H1 (cell line): Measurements from ENCODE around the gene SEMA3C. TPM values are rescaled to one million over a fixed set of nuclear protein-coding genes. Genes with fewer than 3 reads are reported as not detected.

Experiments used
- CTCF ChIA-PET: fragments of 300-600 bp; sonication (Branson Sonifier 250); formaldehyde crosslinking; loops from one replicate; lab custom pipeline; 2021; ENCODE audit not compliant: partially characterized antibody; lab: Charles Lee
- POLR2A ChIA-PET: fragments of 300-600 bp; sonication (Branson Sonifier 250); formaldehyde crosslinking; loops from one replicate; lab custom pipeline; 2021; ENCODE audit warnings: inconsistent platforms; ENCODE audit not compliant: partially characterized antibody; lab: Charles Lee
- DNase-seq, 2 experiments: peaks; one replicate each; pipeline versions ENCODE4 v3.0.0 to v3.0.0-alpha.2; 2010 to 2022; ENCODE audit warnings: low spot score in 2 of 2, low read depth in 1 of 2, mixed read lengths in 1 of 2
- FAIRE-seq: peaks from 2 replicates; lab custom pipeline; 2011; peaks lifted over from hg19 to GRCh38; lab: Jason Lieb, UNC
- H2AFZ ChIP-seq: 2 replicates; pipeline ENCODE4 v1.8.1; 2012; ENCODE audit warnings: low read length, inconsistent platforms
- H2AK5ac ChIP-seq: 2 replicates; pipeline ENCODE4 v1.6.1; 2013; ENCODE audit warnings: low read depth, low read length
- H2BK120ac ChIP-seq: replicated peaks from 2 replicates; pipeline ENCODE3; 2013; ENCODE audit warnings: low read depth, low read length, inconsistent platforms
- H2BK12ac ChIP-seq: 2 replicates; pipeline ENCODE4 v1.6.1; 2013; ENCODE audit warnings: low read depth, low read length
- H2BK15ac ChIP-seq: 2 replicates; pipeline ENCODE4 v1.6.1; 2013; ENCODE audit warnings: low read length
- H2BK20ac ChIP-seq: 2 replicates; pipeline ENCODE4 v1.6.1; 2013; ENCODE audit warnings: low read length
- H2BK5ac ChIP-seq: 2 replicates; pipeline ENCODE4 v1.6.1; 2013; ENCODE audit warnings: low read depth, low read length
- H3K14ac ChIP-seq: 2 replicates; pipeline ENCODE4 v1.6.1; 2013; ENCODE audit warnings: inconsistent platforms; ENCODE audit not compliant: insufficient read length
- H3K18ac ChIP-seq: 2 replicates; pipeline ENCODE4 v1.6.1; 2013; ENCODE audit warnings: low read length; ENCODE audit errors: extremely low read depth
- H3K23ac ChIP-seq: 2 replicates; pipeline ENCODE4 v1.6.1; 2013; ENCODE audit warnings: inconsistent platforms; ENCODE audit not compliant: insufficient read length
- H3K23me2 ChIP-seq: 2 replicates; pipeline ENCODE4 v1.6.1; 2013; ENCODE audit warnings: low read depth, low read length
- H3K27ac ChIP-seq: 2 replicates; pipeline ENCODE4 v1.6.1; 2011; ENCODE audit warnings: low read depth, low read length, inconsistent platforms
- H3K27me3 ChIP-seq, 4 experiments: replicated peaks in 1 of 4; 1 replicate in 1 of 4; 2 replicates in 3 of 4; pipeline versions ENCODE4 v1.6.1 to v1.8.1; 2011 to 2013; ENCODE audit warnings: low read length in 3 of 4, mild to moderate bottlenecking in 3 of 4, inconsistent platforms in 2 of 4, mixed read lengths in 2 of 4, moderate library complexity in 1 of 4; ENCODE audit not compliant: control insufficient read depth in 3 of 4, insufficient read depth in 3 of 4; ENCODE audit errors: extremely low read depth in 1 of 4
- H3K36me3 ChIP-seq, 4 experiments: 2 replicates each; pipeline versions ENCODE4 v1.6.1 to v1.8.1; 2011 to 2013; ENCODE audit warnings: mild to moderate bottlenecking in 4 of 4, low read length in 3 of 4, moderate library complexity in 2 of 4, control low read depth in 1 of 4, inconsistent platforms in 1 of 4; ENCODE audit not compliant: insufficient read depth in 4 of 4, control insufficient read depth in 2 of 4
- H3K4ac ChIP-seq: replicated peaks from 2 replicates; pipeline ENCODE3; 2013; ENCODE audit warnings: low read length, low read depth, mixed read lengths, inconsistent platforms; ENCODE audit not compliant: insufficient read length
- H3K4me1 ChIP-seq, 4 experiments: replicated peaks in 1 of 4; 1 replicate in 1 of 4; 2 replicates in 3 of 4; pipeline versions ENCODE4 v1.6.1 to v1.8.1; 2011 to 2013; ENCODE audit warnings: low read length in 3 of 4, inconsistent platforms in 2 of 4, mixed read lengths in 1 of 4; ENCODE audit not compliant: insufficient read depth in 4 of 4, control insufficient read depth in 3 of 4
- H3K4me2 ChIP-seq, 2 experiments: 2 replicates each; pipeline versions ENCODE4 v1.6.1 to v1.8.1; 2011 to 2013; ENCODE audit warnings: low read depth in 2 of 2, low read length in 2 of 2, control low read depth in 1 of 2, inconsistent platforms in 1 of 2, mild to moderate bottlenecking in 1 of 2; ENCODE audit not compliant: insufficient read depth in 1 of 2
- H3K4me3 ChIP-seq, 4 experiments: fragments of 200-600, 300-600 bp in 1 of 4; sonication (generic), shearing (Covaris generic), sonication (Bioruptor Twin) in 1 of 4; 2 replicates each; pipeline versions ENCODE4 v1.5.1 to v1.8.1; 2011 to 2016; ENCODE audit warnings: low read length in 4 of 4, low read depth in 3 of 4, control low read depth in 2 of 4, inconsistent platforms in 2 of 4, mild to moderate bottlenecking in 2 of 4, mixed read lengths in 1 of 4, moderate library complexity in 1 of 4; ENCODE audit not compliant: insufficient read depth in 2 of 4; ENCODE audit errors: extremely low read depth in 1 of 4
- H3K56ac ChIP-seq: replicated peaks from 2 replicates; pipeline ENCODE3; 2013; ENCODE audit warnings: low read depth, mild to moderate bottlenecking, mixed read lengths, low read length, inconsistent platforms; ENCODE audit not compliant: insufficient read length
- H3K79me1 ChIP-seq: 2 replicates; pipeline ENCODE4 v1.6.1; 2013; ENCODE audit warnings: low read depth, low read length, control low read depth
- H3K79me2 ChIP-seq, 2 experiments: 2 replicates each; pipeline versions ENCODE4 v1.6.1 to v1.8.1; 2012 to 2013; ENCODE audit warnings: low read length in 2 of 2, mild to moderate bottlenecking in 2 of 2, inconsistent platforms in 1 of 2; ENCODE audit not compliant: insufficient read depth in 2 of 2, control insufficient read depth in 1 of 2
- H3K9ac ChIP-seq, 4 experiments: replicated peaks in 1 of 4; 1 replicate in 1 of 4; 2 replicates in 3 of 4; pipeline versions ENCODE4 v1.6.1 to v1.8.1; 2011 to 2013; ENCODE audit warnings: low read depth in 3 of 4, low read length in 3 of 4, control low read depth in 2 of 4, mild to moderate bottlenecking in 2 of 4, moderate library complexity in 2 of 4, inconsistent platforms in 1 of 4; ENCODE audit errors: extremely low read depth in 1 of 4
- H3K9me3 ChIP-seq, 2 experiments: 2 replicates each; pipeline versions ENCODE4 v1.6.1 to v1.8.1; 2012 to 2013; ENCODE audit warnings: mild to moderate bottlenecking in 2 of 2, moderate library complexity in 2 of 2, control low read depth in 1 of 2, inconsistent platforms in 1 of 2, low read depth in 1 of 2, low read length in 1 of 2, mixed read lengths in 1 of 2; ENCODE audit not compliant: insufficient read depth in 2 of 2
- H4K20me1 ChIP-seq, 2 experiments: replicated peaks in 1 of 2; 2 replicates each; pipeline versions ENCODE3 to v1.8.1; 2011 to 2013; ENCODE audit warnings: inconsistent platforms in 2 of 2, low read length in 2 of 2, mild to moderate bottlenecking in 1 of 2; ENCODE audit not compliant: insufficient read depth in 2 of 2, control insufficient read depth in 1 of 2
- H4K5ac ChIP-seq: 2 replicates; pipeline ENCODE4 v1.6.1; 2013; ENCODE audit warnings: low read length, low read depth, mixed read lengths, inconsistent platforms; ENCODE audit not compliant: insufficient read length
- H4K8ac ChIP-seq: 2 replicates; pipeline ENCODE4 v1.8.0; 2013; ENCODE audit warnings: mild to moderate bottlenecking, moderate library complexity, low read length, inconsistent platforms; ENCODE audit not compliant: insufficient read depth; ENCODE audit errors: extremely low read depth
- H4K91ac ChIP-seq: replicated peaks from 2 replicates; pipeline ENCODE3; 2013; ENCODE audit warnings: low read length, mixed read lengths, inconsistent platforms; ENCODE audit not compliant: insufficient read length
- NRF1 ChIP-seq: IDR thresholded peaks from 2 replicates; pipeline ENCODE4 v1.6.1; 2011; ENCODE audit warnings: mild to moderate bottlenecking, low read depth, low read length, improper control_type of control experiment
- TAF1 ChIP-seq: IDR thresholded peaks from 2 replicates; pipeline ENCODE4 v1.6.1; 2011; ENCODE audit warnings: mild to moderate bottlenecking, low read depth, low read length
- WGBS, 2 experiments: shearing (Covaris generic) in 1 of 2; methylation state at CpG; one replicate each; pipeline versions ENCODE4 v1.1.6 to v1.1.7; 2013 to 2015; ENCODE audit warnings: low lambda C conversion rate in 2 of 2, mixed read lengths in 2 of 2, inconsistent platforms in 1 of 2, low coverage in 1 of 2, missing lambda C conversion rate in 1 of 2; ENCODE audit not compliant: insufficient replicate concordance in 2 of 2, insufficient coverage in 1 of 2, insufficient read length in 1 of 2; ENCODE audit errors: extremely low coverage in 1 of 2, missing lambda C conversion rate in 1 of 2; 5-methylcytosine and 5-hydroxymethylcytosine counted together
- polyA plus RNA-seq, 7 experiments: library from polyadenylated mRNA; depleted of rRNA in 3 of 7; stranded (reverse) in 5 of 7; unstranded in 2 of 7; fragments of >200 nt in 5 of 7; fragments of 200-250 nt in 2 of 7; gene quantifications; 1 replicate in 5 of 7; 2 replicates in 1 of 7; 4 replicates in 1 of 7; pipeline versions ENCODE4 v1.2.1 to v1.2.3, GENCODE V29; 2011 to 2013; ENCODE audit warnings: missing spikeins in 2 of 7, mixed read lengths in 2 of 7
- total RNA-seq: library from RNA; stranded (reverse); fragmentation: NEBNext Ultra II Directional; extraction: Animal tissue kit (Norgen Biotek cat#: 25700); gene quantifications from 2 replicates; pipeline ENCODE4 v1.2.1, GENCODE V29; 2021

The SEMA3C gene
- total and polyA plus RNA-seq, 2 of the 8 experiments (the other 6 are each of a cell fraction or from before 2014, with no cell fraction given): 0.15 to 1.4 TPM

- H3K4me3 ChIP-seq: no peak overlapping the region
- no peak overlapping the region for H2AK5ac ChIP-seq
- H3K4me1 ChIP-seq: peaks cover 0 to 4% (median 1%) of the 10 kb centered on the region in 4 experiments; a peak in 2 of 7 replicates
- H2BK5ac ChIP-seq: no peak overlapping the region
- no peak overlapping the region for H3K23ac ChIP-seq
- no peak overlapping the region for H3K27ac ChIP-seq
- no peak overlapping the region for H4K91ac ChIP-seq
- H3K79me2 ChIP-seq: no peaks in the 10 kb centered on the region
- no peak overlapping the region for H2BK120ac ChIP-seq
- H3K36me3 ChIP-seq: no peaks in the 10 kb centered on the region
- H3K14ac ChIP-seq: no peak overlapping the region
- no peak overlapping the region for H2BK12ac ChIP-seq
- no peak overlapping the region for H3K4ac ChIP-seq
- no peak overlapping the region for H2BK20ac ChIP-seq
- no peaks in the 10 kb centered on the region for H3K27me3 ChIP-seq
- H2BK15ac ChIP-seq: no peak overlapping the region
- H3K9me3 ChIP-seq: no peaks in the 10 kb centered on the region
- ChIA-PET POLR2A (no interaction called here), CTCF (no interaction called here)
- no peak overlapping the region for H3K9ac ChIP-seq
- no peak for DNase-seq
- no peak overlapping the region for H4K5ac ChIP-seq
- H4K20me1 ChIP-seq: no peaks in the 10 kb centered on the region
- H3K23me2 ChIP-seq: no peaks in the 10 kb centered on the region
- FAIRE-seq: no peak
- no peak overlapping the region for H4K8ac ChIP-seq
- WGBS, 2 experiments: 92% methylated on average over 3 of the region's 3 CpGs; no CpG with 5 or more reads in 1 of the 2 experiments
- no peaks in the 10 kb centered on the region for H3K79me1 ChIP-seq
- H3K56ac ChIP-seq: no peak overlapping the region
- no peak overlapping the region for H3K18ac ChIP-seq
- no peak overlapping the region for H3K4me2 ChIP-seq
- no peak overlapping the region for H2AFZ ChIP-seq
- TF ChIP-seq NRF1: no peak
- no peak for TF ChIP-seq TAF1
Observed at GRCh38 chr7:80891259-80891544, 27.6 kb downstream of the SEMA3C start.
